Stimulated activated CD8-positive, alpha-beta memory T cell treated with anti-CD3 and anti-CD28 coated beads, Interleukin-2, amount 100 ng/mL, for 48 hours (primary cell): ENCODE data around the gene RCAN1.
"Not testable (repeated sequence)": the region's sequence is repeated elsewhere in the genome, so short reads cannot be mapped to it uniquely, and the experiment has no call there.

ENCODE experiments used
- DNase-seq, 2 donors: peaks; one replicate each; pipeline ENCODE4 v3.0.0-alpha.2; 2020; ENCODE audit warnings: low read depth in 2 of 2

The RCAN1 gene

GRCh38 chr21:34569381-34569979 is 45.4 kb downstream of the RCAN1 start:
- no peak for DNase-seq

- not testable (repeated sequence) for DNase-seq
Observed at GRCh38 chr21:34568801-34569200, 46.1 kb downstream of the RCAN1 start.

- no peak for DNase-seq
Observed at GRCh38 chr21:34567604-34568155, 47.2 kb downstream of the RCAN1 start.

GRCh38 chr21:34565238-34565637 is 49.7 kb downstream of the RCAN1 start:
- no peak for DNase-seq

- not testable (repeated sequence) for DNase-seq
Observed at GRCh38 chr21:34563370-34563769, 51.5 kb downstream of the RCAN1 start.

- no peak for DNase-seq
Observed at GRCh38 chr21:34561806-34562205, 53.1 kb downstream of the RCAN1 start.

GRCh38 chr21:34560609-34561008 is 54.3 kb downstream of the RCAN1 start:
- no peak for DNase-seq

- no peak for DNase-seq
Observed at GRCh38 chr21:34560021-34560420, 54.9 kb downstream of the RCAN1 start.

- DNase-seq = no peak
Observed at GRCh38 chr21:34559089-34559631, 55.8 kb downstream of the RCAN1 start.

- no peak for DNase-seq
Observed at GRCh38 chr21:34558166-34558565, 56.7 kb downstream of the RCAN1 start.

GRCh38 chr21:34557261-34557660 is 57.7 kb downstream of the RCAN1 start:
- no peak for DNase-seq

GRCh38 chr21:34554670-34555069 is 60.2 kb downstream of the RCAN1 start:
- DNase-seq = not testable (repeated sequence)

- DNase-seq = no peak
Observed at GRCh38 chr21:34554227-34554626, 60.7 kb downstream of the RCAN1 start.

- no peak for DNase-seq
Observed at GRCh38 chr21:34553151-34553952, 61.6 kb downstream of the RCAN1 start.

- no peak for DNase-seq
Observed at GRCh38 chr21:34552360-34553098, 62.4 kb downstream of the RCAN1 start.

- no peak for DNase-seq
Observed at GRCh38 chr21:34550182-34550799, 64.6 kb downstream of the RCAN1 start.

- DNase-seq = no peak
Observed at GRCh38 chr21:34548781-34549376, 66.0 kb downstream of the RCAN1 start.

- DNase-seq = no peak
Observed at GRCh38 chr21:34546542-34546941, 68.4 kb downstream of the RCAN1 start.

GRCh38 chr21:34545079-34545884 is 69.6 kb downstream of the RCAN1 start:
- no peak for DNase-seq

GRCh38 chr21:34544032-34544496 is 70.8 kb downstream of the RCAN1 start:
- DNase-seq = peak in 1 of 2 donors; percentile 30
